Panc1 (cell line): Measurements from ENCODE around the gene PSMA8. TPM values are rescaled to one million over a fixed set of nuclear protein-coding genes. Genes with fewer than 3 reads are reported as not detected.

Source experiments
- ATAC-seq: fragments of 200-7000 bp; cut with Tn5 transposase; 2 replicates; pipeline ENCODE4 v1.9.1; 2020; ENCODE audit warnings: mild to moderate bottlenecking, moderate library complexity
- BruUV-seq: library from RNA; stranded (reverse); fragments of 400-500 nt; replicated peaks from 2 replicates; lab custom pipeline; 2021; lab: Mats Ljungman, UMichigan
- CTCF ChIA-PET: fragments of 300-600 bp; sonication (Branson Sonifier 250); formaldehyde crosslinking; loops from one replicate; lab custom pipeline; 2022; ENCODE audit warnings: antibody characterized with exemption; lab: Charles Lee
- POLR2A ChIA-PET: fragments of 300-600 bp; sonication (Branson Sonifier 250); formaldehyde crosslinking; loops from one replicate; lab custom pipeline; 2022; ENCODE audit warnings: antibody characterized with exemption; lab: Charles Lee
- DNase-seq: peaks from one replicate; pipeline ENCODE4 v3.0.0-alpha.2; 2010; ENCODE audit warnings: low read depth, low spot score
- H3K27ac ChIP-seq: 2 replicates; pipeline ENCODE4 v1.5.1; 2011; ENCODE audit warnings: mild to moderate bottlenecking, low read length, inconsistent platforms
- H3K27me3 ChIP-seq: fragments of 200-500 bp; sonication (Bioruptor generic); 2 replicates; pipeline ENCODE4 v1.6.0; 2014; ENCODE audit warnings: low read length, inconsistent platforms; ENCODE audit not compliant: control insufficient read depth, insufficient read depth
- H3K36me3 ChIP-seq: fragments of 200-500 bp; sonication (Bioruptor generic); 2 replicates; pipeline ENCODE4 v1.5.1; 2014; ENCODE audit warnings: inconsistent platforms, mild to moderate bottlenecking, low read length, moderate library complexity; ENCODE audit not compliant: control insufficient read depth, insufficient read depth
- H3K4me1 ChIP-seq: 2 replicates; pipeline ENCODE4 v1.5.1; 2011; ENCODE audit warnings: inconsistent platforms, mild to moderate bottlenecking, low read length, moderate library complexity; ENCODE audit not compliant: control insufficient read depth, insufficient read depth
- H3K4me3 ChIP-seq, 2 experiments: 2 replicates each; pipeline ENCODE4 v1.5.1; 2011 to 2012; ENCODE audit warnings: low read depth in 2 of 2, low read length in 2 of 2, mild to moderate bottlenecking in 2 of 2, inconsistent platforms in 1 of 2, moderate library complexity in 1 of 2
- H3K9me3 ChIP-seq: fragments of 200-500 bp; sonication (Bioruptor generic); 2 replicates; pipeline ENCODE4 v1.5.1; 2014; ENCODE audit warnings: low read depth, mild to moderate bottlenecking, inconsistent platforms, low read length, moderate library complexity; ENCODE audit not compliant: control insufficient read depth, insufficient read depth
- POLR2AphosphoS5 ChIP-seq: IDR thresholded peaks from 2 replicates; pipeline ENCODE4 v1.6.1; 2012; ENCODE audit warnings: mild to moderate bottlenecking, low read depth, low read length, moderate library complexity
- SIN3A ChIP-seq: IDR thresholded peaks from 2 replicates; pipeline ENCODE4 v1.6.1; 2012; ENCODE audit warnings: low read depth, mild to moderate bottlenecking, low read length, moderate library complexity, borderline replicate concordance; ENCODE audit not compliant: insufficient read depth
- TCF7L2 ChIP-seq: IDR thresholded peaks from 2 replicates; pipeline ENCODE4 v1.6.1; 2011; ENCODE audit warnings: mild to moderate bottlenecking, low read depth, low read length, inconsistent platforms
- in situ Hi-C: cut with HindIII; loops from 2 replicates; pipeline ENCODE4 v1.10.0; 2016; ENCODE audit warnings: low sequenced_read_pairs, low pct_unique_long_range_greater_than_20kb
- intact Hi-C: fragments of 100-400 bp; cut with micrococcal nuclease; formaldehyde crosslinking; loops from one replicate; pipeline ENCODE4 v1.10.0; 2022; ENCODE audit not compliant: unreplicated experiment
- total RNA-seq: library from RNA; stranded (reverse); gene quantifications from one replicate; pipeline ENCODE4 v1.2.1, GENCODE V29; 2021; ENCODE audit not compliant: unreplicated experiment
- TF ChIP-seq, protein P1 (sequence below), 2 experiments: IDR thresholded peaks; 2 replicates each; pipeline ENCODE4 v1.6.1; 2011 to 2012; ENCODE audit warnings: low read depth in 2 of 2, control low read depth in 1 of 2, low read length in 1 of 2, mild to moderate bottlenecking in 1 of 2, moderate library complexity in 1 of 2; ENCODE audit not compliant: insufficient read depth in 1 of 2
- TF ChIP-seq, protein P2 (sequence below): fragments of 450-650 bp; IDR thresholded peaks from 2 replicates; pipeline ENCODE4 v1.5.1; 2017; ENCODE audit warnings: mild to moderate bottlenecking

Gene PSMA8
- total RNA-seq, 1 experiment from 2014 or later = not detected

DNA sequence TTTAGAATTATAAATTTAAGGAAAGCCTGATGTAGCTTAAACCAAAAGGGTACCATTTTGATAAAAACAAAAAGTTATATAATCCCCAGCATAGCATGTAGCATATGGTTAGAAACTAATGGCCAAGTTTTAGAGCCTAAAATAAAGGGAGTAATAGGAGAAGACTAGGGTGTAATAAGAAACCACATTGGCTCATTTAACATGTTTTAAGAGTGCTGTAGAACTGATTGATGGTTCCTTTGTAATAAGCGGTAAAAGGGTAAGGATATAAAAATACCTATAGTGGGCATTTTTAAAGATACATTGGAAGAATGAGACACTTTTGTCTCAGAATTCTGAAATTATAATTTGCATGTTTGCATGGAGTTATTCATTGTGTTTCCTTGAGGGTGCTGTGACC lies 1.9 kb downstream of the PSMA8 start:
- Histone ChIP-seq H3K4me1 (no peaks in the 10 kb centered on the region), H3K27me3 (no peaks in the 10 kb centered on the region; the same call in 1 of the 2 replicates), H3K9me3 (no peaks in the 10 kb centered on the region), H3K4me3 (no peak overlapping the region), H3K27ac (no peak overlapping the region), H3K36me3 (no peaks in the 10 kb centered on the region)
- in situ Hi-C loops (no loop called here), intact Hi-C loops (no loop called here)
- CTCF ChIA-PET = no interaction called here
- TF ChIP-seq POLR2AphosphoS5 (no peak), TCF7L2 (no peak), SIN3A (no peak)
- TF ChIP-seq, protein P1, sequence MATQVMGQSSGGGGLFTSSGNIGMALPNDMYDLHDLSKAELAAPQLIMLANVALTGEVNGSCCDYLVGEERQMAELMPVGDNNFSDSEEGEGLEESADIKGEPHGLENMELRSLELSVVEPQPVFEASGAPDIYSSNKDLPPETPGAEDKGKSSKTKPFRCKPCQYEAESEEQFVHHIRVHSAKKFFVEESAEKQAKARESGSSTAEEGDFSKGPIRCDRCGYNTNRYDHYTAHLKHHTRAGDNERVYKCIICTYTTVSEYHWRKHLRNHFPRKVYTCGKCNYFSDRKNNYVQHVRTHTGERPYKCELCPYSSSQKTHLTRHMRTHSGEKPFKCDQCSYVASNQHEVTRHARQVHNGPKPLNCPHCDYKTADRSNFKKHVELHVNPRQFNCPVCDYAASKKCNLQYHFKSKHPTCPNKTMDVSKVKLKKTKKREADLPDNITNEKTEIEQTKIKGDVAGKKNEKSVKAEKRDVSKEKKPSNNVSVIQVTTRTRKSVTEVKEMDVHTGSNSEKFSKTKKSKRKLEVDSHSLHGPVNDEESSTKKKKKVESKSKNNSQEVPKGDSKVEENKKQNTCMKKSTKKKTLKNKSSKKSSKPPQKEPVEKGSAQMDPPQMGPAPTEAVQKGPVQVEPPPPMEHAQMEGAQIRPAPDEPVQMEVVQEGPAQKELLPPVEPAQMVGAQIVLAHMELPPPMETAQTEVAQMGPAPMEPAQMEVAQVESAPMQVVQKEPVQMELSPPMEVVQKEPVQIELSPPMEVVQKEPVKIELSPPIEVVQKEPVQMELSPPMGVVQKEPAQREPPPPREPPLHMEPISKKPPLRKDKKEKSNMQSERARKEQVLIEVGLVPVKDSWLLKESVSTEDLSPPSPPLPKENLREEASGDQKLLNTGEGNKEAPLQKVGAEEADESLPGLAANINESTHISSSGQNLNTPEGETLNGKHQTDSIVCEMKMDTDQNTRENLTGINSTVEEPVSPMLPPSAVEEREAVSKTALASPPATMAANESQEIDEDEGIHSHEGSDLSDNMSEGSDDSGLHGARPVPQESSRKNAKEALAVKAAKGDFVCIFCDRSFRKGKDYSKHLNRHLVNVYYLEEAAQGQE (IDR thresholded peaks at IDR 0.05; ENCODE audit: insufficient read depth in 1 of 2, low read depth in 2 of 2, low read length in 1 of 2) = no peak
- TF ChIP-seq, protein P2, sequence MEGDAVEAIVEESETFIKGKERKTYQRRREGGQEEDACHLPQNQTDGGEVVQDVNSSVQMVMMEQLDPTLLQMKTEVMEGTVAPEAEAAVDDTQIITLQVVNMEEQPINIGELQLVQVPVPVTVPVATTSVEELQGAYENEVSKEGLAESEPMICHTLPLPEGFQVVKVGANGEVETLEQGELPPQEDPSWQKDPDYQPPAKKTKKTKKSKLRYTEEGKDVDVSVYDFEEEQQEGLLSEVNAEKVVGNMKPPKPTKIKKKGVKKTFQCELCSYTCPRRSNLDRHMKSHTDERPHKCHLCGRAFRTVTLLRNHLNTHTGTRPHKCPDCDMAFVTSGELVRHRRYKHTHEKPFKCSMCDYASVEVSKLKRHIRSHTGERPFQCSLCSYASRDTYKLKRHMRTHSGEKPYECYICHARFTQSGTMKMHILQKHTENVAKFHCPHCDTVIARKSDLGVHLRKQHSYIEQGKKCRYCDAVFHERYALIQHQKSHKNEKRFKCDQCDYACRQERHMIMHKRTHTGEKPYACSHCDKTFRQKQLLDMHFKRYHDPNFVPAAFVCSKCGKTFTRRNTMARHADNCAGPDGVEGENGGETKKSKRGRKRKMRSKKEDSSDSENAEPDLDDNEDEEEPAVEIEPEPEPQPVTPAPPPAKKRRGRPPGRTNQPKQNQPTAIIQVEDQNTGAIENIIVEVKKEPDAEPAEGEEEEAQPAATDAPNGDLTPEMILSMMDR = no peak
- DNase-seq = no peak
- ATAC-seq = no peak
- BruUV-seq = no TSS peak
- POLR2A ChIA-PET = no interaction called here

DNA sequence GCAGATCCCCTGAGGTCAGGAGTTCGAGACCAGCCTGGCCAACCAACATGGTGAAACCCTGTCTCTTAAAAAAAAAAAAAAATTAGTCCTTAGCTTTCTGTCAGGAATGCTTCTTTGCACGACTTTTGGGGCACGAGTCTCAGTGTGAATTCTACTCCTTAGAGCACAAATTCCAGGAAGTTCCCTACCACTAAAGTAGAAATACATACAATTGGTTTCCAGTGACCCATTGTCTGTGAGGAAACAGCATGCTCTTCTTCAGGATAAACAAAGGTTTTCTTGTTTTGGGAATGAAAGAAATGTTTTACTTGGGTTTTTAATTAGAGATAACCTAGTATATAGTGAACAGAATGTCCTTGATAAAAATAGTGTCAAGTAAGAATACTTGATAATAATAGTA lies 23.7 kb downstream of the PSMA8 start:
- H3K27me3 ChIP-seq = no peaks in the 10 kb centered on the region
- no TSS peak for BruUV-seq
- in situ Hi-C loops (no loop called here), intact Hi-C loops (loop anchor here (10.0 kb wide), 1 partner anchor 53 kb away; no protein-coding TSS in a partner anchor)
- no peak overlapping the region for H3K27ac ChIP-seq
- H3K9me3 ChIP-seq = no peaks in the 10 kb centered on the region
- ChIA-PET CTCF (no interaction called here), POLR2A (no interaction called here)
- H3K4me3 ChIP-seq = no peak overlapping the region
- no peaks in the 10 kb centered on the region for H3K36me3 ChIP-seq
- no peaks in the 10 kb centered on the region for H3K4me1 ChIP-seq
- DNase-seq = no peak
- no peak for ATAC-seq
- no peak for TF ChIP-seq TCF7L2
- TF ChIP-seq POLR2AphosphoS5 = no peak
- TF ChIP-seq, protein P1 (IDR thresholded peaks at IDR 0.05; ENCODE audit: insufficient read depth in 1 of 2, low read depth in 2 of 2, low read length in 1 of 2) = no peak
- TF ChIP-seq, protein P2 = no peak
- TF ChIP-seq SIN3A = no peak
